Caco-2 (cell line): ENCODE measurements around the gene ABCA8. TPM values are rescaled to one million over a fixed set of nuclear protein-coding genes. Genes with fewer than 3 reads are reported as not detected.

Source experiments
- BruUV-seq: library from RNA; stranded (reverse); fragments of 400-500 nt; replicated peaks from 2 replicates; lab custom pipeline; 2021; lab: Mats Ljungman, UMichigan
- CTCF ChIA-PET: fragments of 300-600 bp; sonication (Branson Sonifier 250); formaldehyde crosslinking; loops from one replicate; lab custom pipeline; 2022; ENCODE audit warnings: antibody characterized with exemption; lab: Charles Lee
- POLR2A ChIA-PET: fragments of 300-600 bp; sonication (Branson Sonifier 250); formaldehyde crosslinking; loops from one replicate; lab custom pipeline; 2022; ENCODE audit warnings: antibody characterized with exemption; lab: Charles Lee
- DNase-seq, 2 experiments: peaks; one replicate each; pipeline versions ENCODE4 v3.0.0 to v3.0.0-alpha.2; 2020 to 2022
- H3K27me3 ChIP-seq: replicated peaks from 2 replicates; pipeline ENCODE4 v1.6.0; 2011; ENCODE audit warnings: low read length; ENCODE audit not compliant: control insufficient read depth, insufficient read depth
- H3K36me3 ChIP-seq: 2 replicates; pipeline ENCODE4 v1.5.1; 2011; ENCODE audit warnings: low read length; ENCODE audit not compliant: control insufficient read depth, insufficient read depth
- H3K4me1 ChIP-seq: fragments of 250-450 bp; sonication (Bioruptor Pico); 2 replicates; pipeline ENCODE4 v1.5.1; 2020; ENCODE audit warnings: mild to moderate bottlenecking
- H3K4me3 ChIP-seq: 2 replicates; pipeline ENCODE4 v1.5.1; 2011; ENCODE audit warnings: low read depth, mild to moderate bottlenecking, control low read depth, low read length
- H3K9me3 ChIP-seq: fragments of 250-450 bp; sonication (Bioruptor Pico); 2 replicates; pipeline ENCODE4 v1.5.1; 2020; ENCODE audit warnings: mild to moderate bottlenecking, moderate library complexity
- H3K27ac Mint-ChIP-seq: one replicate; pipeline ENCODE4 v1.8.0; 2022; ENCODE audit warnings: mixed read lengths; ENCODE audit not compliant: unreplicated experiment
- H3K27me3 Mint-ChIP-seq: one replicate; pipeline ENCODE4 v1.8.0; 2022; ENCODE audit warnings: mixed read lengths; ENCODE audit not compliant: insufficient read depth, unreplicated experiment
- H3K36me3 Mint-ChIP-seq: one replicate; pipeline ENCODE4 v1.8.0; 2022; ENCODE audit warnings: mild to moderate bottlenecking, mixed read lengths; ENCODE audit not compliant: insufficient read depth, unreplicated experiment
- H3K4me1 Mint-ChIP-seq: one replicate; pipeline ENCODE4 v1.8.0; 2022; ENCODE audit warnings: low read depth, mixed read lengths; ENCODE audit not compliant: unreplicated experiment
- H3K4me3 Mint-ChIP-seq: one replicate; pipeline ENCODE4 v1.8.0; 2022; ENCODE audit warnings: mild to moderate bottlenecking, moderate library complexity, mixed read lengths; ENCODE audit not compliant: unreplicated experiment
- H3K9me3 Mint-ChIP-seq: one replicate; pipeline ENCODE4 v1.8.0; 2022; ENCODE audit warnings: mixed read lengths; ENCODE audit not compliant: unreplicated experiment
- CTCF ChIP-seq, 2 experiments: fragments of 200-600 bp in 1 of 2; IDR thresholded peaks; 1 replicate in 1 of 2; 2 replicates in 1 of 2; pipeline versions ENCODE4 v1.5.1 to v1.8.0; 2011 to 2022; ENCODE audit warnings: antibody characterized with exemption in 1 of 2, control low read depth in 1 of 2, inconsistent platforms in 1 of 2, low read depth in 1 of 2, low read length in 1 of 2, mild to moderate bottlenecking in 1 of 2, moderate library complexity in 1 of 2; ENCODE audit not compliant: insufficient read depth in 1 of 2, severe bottlenecking in 1 of 2, unreplicated experiment in 1 of 2
- intact Hi-C: fragments of 100-400 bp; cut with micrococcal nuclease; formaldehyde crosslinking; loops from one replicate; pipeline ENCODE4 v1.10.0; 2022; ENCODE audit not compliant: unreplicated experiment
- total RNA-seq: library from RNA; stranded (reverse); gene quantifications from 2 replicates; pipeline ENCODE4 v1.2.3, GENCODE V29; 2022

Gene ABCA8
- total RNA-seq, 1 experiment from 2014 or later = 0.91 TPM

GRCh38 chr17:68819465-68819864 lies 135.7 kb downstream of the ABCA8 start:
- Histone ChIP-seq H3K9me3 (no peaks in the 10 kb centered on the region), H3K27me3 (no peaks in the 10 kb centered on the region), H3K36me3 (no peaks in the 10 kb centered on the region), H3K4me3 (no peak overlapping the region), H3K4me1 (peaks cover 30% of the 10 kb centered on the region)
- CTCF ChIA-PET = no interaction called here
- H3K27ac Mint-ChIP-seq = no peak overlapping the region
- no peak for DNase-seq
- POLR2A ChIA-PET = interaction anchor here (0.6 kb wide), 1 partner anchor 21 kb away, joined by 3 read pairs; no protein-coding TSS in a partner anchor
- BruUV-seq = no TSS peak
- no peak for TF ChIP-seq CTCF (IDR thresholded peaks at IDR 0.05; ENCODE audit: insufficient read depth in 1 of 2, low read depth in 1 of 2, low read length in 1 of 2, severe bottlenecking in 1 of 2, unreplicated experiment in 1 of 2)
- H3K4me3 Mint-ChIP-seq = no peak overlapping the region
- intact Hi-C loops = no loop called here
- no peaks in the 10 kb centered on the region for H3K27me3 Mint-ChIP-seq
- H3K9me3 Mint-ChIP-seq = no peaks in the 10 kb centered on the region
- peaks cover 27% of the 10 kb centered on the region for H3K4me1 Mint-ChIP-seq
- peaks cover 6% of the 10 kb centered on the region for H3K36me3 Mint-ChIP-seq

Other genes starting within 250 kb of the ABCA8 start
- gene ABCA9, start 105.5 kb upstream of the ABCA8 start, total RNA-seq = 0.19 and 0.27 TPM in 2 replicates
- 1.8 and 2.5 TPM in 2 replicates for gene ABCA6, start 186.5 kb upstream of the ABCA8 start, total RNA-seq